Caco-2 (cell line): ENCODE results near the gene ACIN1. TPM values are rescaled to one million over a fixed set of nuclear protein-coding genes. Genes with fewer than 3 reads are reported as not detected.
"Not testable (repeated sequence)": the region's sequence is repeated elsewhere in the genome, so short reads cannot be mapped to it uniquely, and the experiment has no call there.

Source experiments
- BruUV-seq: library from RNA; stranded (reverse); fragments of 400-500 nt; replicated peaks from 2 replicates; lab custom pipeline; 2021; lab: Mats Ljungman, UMichigan
- CTCF ChIA-PET: fragments of 300-600 bp; sonication (Branson Sonifier 250); formaldehyde crosslinking; loops from one replicate; lab custom pipeline; 2022; ENCODE audit warnings: antibody characterized with exemption; lab: Charles Lee
- POLR2A ChIA-PET: fragments of 300-600 bp; sonication (Branson Sonifier 250); formaldehyde crosslinking; loops from one replicate; lab custom pipeline; 2022; ENCODE audit warnings: antibody characterized with exemption; lab: Charles Lee
- DNase-seq, 2 experiments: peaks; one replicate each; pipeline versions ENCODE4 v3.0.0 to v3.0.0-alpha.2; 2020 to 2022
- H3K27me3 ChIP-seq: replicated peaks from 2 replicates; pipeline ENCODE4 v1.6.0; 2011; ENCODE audit warnings: low read length; ENCODE audit not compliant: control insufficient read depth, insufficient read depth
- H3K36me3 ChIP-seq: 2 replicates; pipeline ENCODE4 v1.5.1; 2011; ENCODE audit warnings: low read length; ENCODE audit not compliant: control insufficient read depth, insufficient read depth
- H3K4me1 ChIP-seq: fragments of 250-450 bp; sonication (Bioruptor Pico); 2 replicates; pipeline ENCODE4 v1.5.1; 2020; ENCODE audit warnings: mild to moderate bottlenecking
- H3K4me3 ChIP-seq: 2 replicates; pipeline ENCODE4 v1.5.1; 2011; ENCODE audit warnings: low read depth, mild to moderate bottlenecking, control low read depth, low read length
- H3K9me3 ChIP-seq: fragments of 250-450 bp; sonication (Bioruptor Pico); 2 replicates; pipeline ENCODE4 v1.5.1; 2020; ENCODE audit warnings: mild to moderate bottlenecking, moderate library complexity
- H3K27ac Mint-ChIP-seq: one replicate; pipeline ENCODE4 v1.8.0; 2022; ENCODE audit warnings: mixed read lengths; ENCODE audit not compliant: unreplicated experiment
- H3K27me3 Mint-ChIP-seq: one replicate; pipeline ENCODE4 v1.8.0; 2022; ENCODE audit warnings: mixed read lengths; ENCODE audit not compliant: insufficient read depth, unreplicated experiment
- H3K36me3 Mint-ChIP-seq: one replicate; pipeline ENCODE4 v1.8.0; 2022; ENCODE audit warnings: mild to moderate bottlenecking, mixed read lengths; ENCODE audit not compliant: insufficient read depth, unreplicated experiment
- H3K4me1 Mint-ChIP-seq: one replicate; pipeline ENCODE4 v1.8.0; 2022; ENCODE audit warnings: low read depth, mixed read lengths; ENCODE audit not compliant: unreplicated experiment
- H3K4me3 Mint-ChIP-seq: one replicate; pipeline ENCODE4 v1.8.0; 2022; ENCODE audit warnings: mild to moderate bottlenecking, moderate library complexity, mixed read lengths; ENCODE audit not compliant: unreplicated experiment
- H3K9me3 Mint-ChIP-seq: one replicate; pipeline ENCODE4 v1.8.0; 2022; ENCODE audit warnings: mixed read lengths; ENCODE audit not compliant: unreplicated experiment
- intact Hi-C: fragments of 100-400 bp; cut with micrococcal nuclease; formaldehyde crosslinking; loops from one replicate; pipeline ENCODE4 v1.10.0; 2022; ENCODE audit not compliant: unreplicated experiment
- total RNA-seq: library from RNA; stranded (reverse); gene quantifications from 2 replicates; pipeline ENCODE4 v1.2.3, GENCODE V29; 2022
- TF ChIP-seq, protein P1 (sequence below), 2 experiments: fragments of 200-600 bp in 1 of 2; IDR thresholded peaks; 1 replicate in 1 of 2; 2 replicates in 1 of 2; pipeline versions ENCODE4 v1.5.1 to v1.8.0; 2011 to 2022; ENCODE audit warnings: antibody characterized with exemption in 1 of 2, control low read depth in 1 of 2, inconsistent platforms in 1 of 2, low read depth in 1 of 2, low read length in 1 of 2, mild to moderate bottlenecking in 1 of 2, moderate library complexity in 1 of 2; ENCODE audit not compliant: insufficient read depth in 1 of 2, severe bottlenecking in 1 of 2, unreplicated experiment in 1 of 2

The ACIN1 gene
- total RNA-seq, 1 experiment from 2014 or later = 193 TPM

DNA sequence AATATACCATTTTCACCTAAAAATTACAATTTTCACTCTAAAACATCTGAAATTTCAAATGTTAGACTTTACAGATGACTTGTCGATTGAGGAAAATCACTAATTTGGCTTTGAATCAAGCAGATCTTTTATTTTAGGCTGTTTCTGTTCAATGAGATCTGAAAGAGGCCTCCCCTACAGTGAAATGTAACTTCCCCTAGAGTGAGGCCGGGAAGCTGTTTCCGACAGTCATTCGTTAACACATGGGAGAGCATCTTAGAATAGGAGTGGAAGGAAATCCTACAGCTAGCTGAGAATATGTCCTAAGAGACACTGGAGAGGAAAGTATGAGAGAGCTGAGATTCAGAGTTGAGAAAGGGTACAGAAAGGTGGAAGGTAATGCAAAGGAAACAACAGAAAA, 79.3 kb downstream of the ACIN1 start:
- no peaks in the 10 kb centered on the region for H3K27me3 Mint-ChIP-seq
- H3K36me3 Mint-ChIP-seq = peaks cover 7% of the 10 kb centered on the region
- TF ChIP-seq, protein P1, sequence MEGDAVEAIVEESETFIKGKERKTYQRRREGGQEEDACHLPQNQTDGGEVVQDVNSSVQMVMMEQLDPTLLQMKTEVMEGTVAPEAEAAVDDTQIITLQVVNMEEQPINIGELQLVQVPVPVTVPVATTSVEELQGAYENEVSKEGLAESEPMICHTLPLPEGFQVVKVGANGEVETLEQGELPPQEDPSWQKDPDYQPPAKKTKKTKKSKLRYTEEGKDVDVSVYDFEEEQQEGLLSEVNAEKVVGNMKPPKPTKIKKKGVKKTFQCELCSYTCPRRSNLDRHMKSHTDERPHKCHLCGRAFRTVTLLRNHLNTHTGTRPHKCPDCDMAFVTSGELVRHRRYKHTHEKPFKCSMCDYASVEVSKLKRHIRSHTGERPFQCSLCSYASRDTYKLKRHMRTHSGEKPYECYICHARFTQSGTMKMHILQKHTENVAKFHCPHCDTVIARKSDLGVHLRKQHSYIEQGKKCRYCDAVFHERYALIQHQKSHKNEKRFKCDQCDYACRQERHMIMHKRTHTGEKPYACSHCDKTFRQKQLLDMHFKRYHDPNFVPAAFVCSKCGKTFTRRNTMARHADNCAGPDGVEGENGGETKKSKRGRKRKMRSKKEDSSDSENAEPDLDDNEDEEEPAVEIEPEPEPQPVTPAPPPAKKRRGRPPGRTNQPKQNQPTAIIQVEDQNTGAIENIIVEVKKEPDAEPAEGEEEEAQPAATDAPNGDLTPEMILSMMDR (IDR thresholded peaks at IDR 0.05; ENCODE audit: insufficient read depth in 1 of 2, low read depth in 1 of 2, low read length in 1 of 2, severe bottlenecking in 1 of 2, unreplicated experiment in 1 of 2) = no peak
- Histone ChIP-seq H3K4me3 (no peak overlapping the region), H3K27me3 (no peaks in the 10 kb centered on the region), H3K4me1 (no peaks in the 10 kb centered on the region), H3K36me3 (no peaks in the 10 kb centered on the region), H3K9me3 (no peaks in the 10 kb centered on the region)
- peaks cover 6% of the 10 kb centered on the region for H3K4me1 Mint-ChIP-seq
- no peak overlapping the region for H3K27ac Mint-ChIP-seq
- DNase-seq = no peak
- CTCF ChIA-PET = no interaction called here
- H3K4me3 Mint-ChIP-seq = no peak overlapping the region
- BruUV-seq = no TSS peak
- intact Hi-C loops = no loop called here
- POLR2A ChIA-PET = no interaction called here
- H3K9me3 Mint-ChIP-seq = no peaks in the 10 kb centered on the region

DNA sequence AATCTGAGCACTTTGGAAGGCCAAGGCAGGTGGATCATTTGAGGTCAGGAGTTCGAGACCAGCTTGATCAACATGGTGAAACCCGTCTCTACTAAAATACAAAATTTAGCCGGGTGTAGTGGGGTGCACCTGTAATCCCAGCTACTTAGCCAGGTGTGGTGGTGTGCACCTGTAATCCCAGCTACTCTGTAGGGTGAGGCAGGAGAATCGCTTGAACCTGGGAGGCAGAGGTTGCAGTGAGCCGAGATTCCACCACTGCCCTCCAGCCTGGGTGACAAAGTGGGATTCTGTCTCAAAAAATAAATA, 81.2 kb downstream of the ACIN1 start:
- POLR2A ChIA-PET, H3K36me3 Mint-ChIP-seq: not testable (repeated sequence)

DNA sequence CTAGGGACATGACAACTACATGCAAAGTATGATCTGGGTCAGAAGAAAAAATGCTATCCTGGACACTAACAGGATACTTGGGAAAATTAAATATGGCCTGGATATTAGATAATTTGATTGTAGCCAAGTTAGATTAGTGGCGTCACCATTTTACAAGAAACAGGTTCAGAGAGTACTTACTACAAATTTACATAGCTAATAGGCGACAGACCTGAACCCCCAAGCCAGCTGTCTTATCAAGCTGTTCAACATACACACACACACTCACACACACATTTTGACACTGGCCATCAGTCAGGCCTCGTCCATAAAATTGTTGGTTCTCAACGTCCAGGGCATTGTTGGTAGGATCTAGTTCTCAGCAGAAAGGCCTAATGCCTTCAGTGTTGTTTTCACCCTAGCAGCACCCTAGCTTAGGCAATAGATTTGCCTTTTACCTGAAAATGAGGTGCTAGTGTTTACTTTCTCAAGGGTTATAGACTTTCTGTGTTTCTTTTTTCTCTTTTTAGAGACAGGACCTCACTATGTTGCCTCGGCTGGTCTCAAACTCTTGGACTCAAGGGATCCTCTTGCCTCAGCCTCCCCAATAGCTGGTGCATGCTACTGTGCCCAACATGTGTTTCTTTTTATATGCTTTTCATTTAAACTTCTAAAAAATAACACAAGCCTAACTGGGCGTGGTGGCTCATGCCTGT, 81.7 kb downstream of the ACIN1 start:
- intact Hi-C loops = no loop called here
- no TSS peak for BruUV-seq
- no peak for DNase-seq
- H3K4me3 Mint-ChIP-seq = no peak overlapping the region
- no peak overlapping the region for H3K4me3 ChIP-seq
- ChIA-PET POLR2A (no interaction called here), CTCF (interaction anchor here (1.1 kb wide), 1 partner anchor 18 kb away, joined by 3 read pairs; no protein-coding TSS in a partner anchor)
- TF ChIP-seq, protein P1 (IDR thresholded peaks at IDR 0.05; ENCODE audit: insufficient read depth in 1 of 2, low read depth in 1 of 2, low read length in 1 of 2, severe bottlenecking in 1 of 2, unreplicated experiment in 1 of 2) = no peak
- no peaks in the 10 kb centered on the region for H3K9me3 ChIP-seq
- H3K27me3 Mint-ChIP-seq = no peaks in the 10 kb centered on the region
- no peaks in the 10 kb centered on the region for H3K27me3 ChIP-seq
- H3K4me1 ChIP-seq = peaks cover 5% of the 10 kb centered on the region; the same call in 1 of the 2 replicates
- no peaks in the 10 kb centered on the region for H3K36me3 ChIP-seq
- H3K36me3 Mint-ChIP-seq = peaks cover 7% of the 10 kb centered on the region
- no peaks in the 10 kb centered on the region for H3K9me3 Mint-ChIP-seq
- peaks cover 6% of the 10 kb centered on the region for H3K4me1 Mint-ChIP-seq
- no peak overlapping the region for H3K27ac Mint-ChIP-seq

More for the DNA sequence above, 81.2 kb downstream of the ACIN1 start:
- BruUV-seq, H3K27ac Mint-ChIP-seq, H3K9me3 Mint-ChIP-seq, H3K4me1 ChIP-seq, H3K4me1 Mint-ChIP-seq, H3K4me3 ChIP-seq, H3K9me3 ChIP-seq, H3K4me3 Mint-ChIP-seq, intact Hi-C loops, H3K27me3 ChIP-seq, DNase-seq, H3K27me3 Mint-ChIP-seq, H3K36me3 ChIP-seq: not testable (repeated sequence)
- CTCF ChIA-PET = interaction anchor here (1.1 kb wide), 1 partner anchor 19 kb away, joined by 3 read pairs; no protein-coding TSS in a partner anchor
